HL-60 (cell line): ENCODE measurements around the gene XXYLT1.

Source experiments
- DNase-seq, 2 experiments: peaks; one replicate each; pipeline ENCODE4 v3.0.0-alpha.2; 2010 to 2020; ENCODE audit warnings: low read depth in 1 of 2, low spot score in 1 of 2
- H3K27ac ChIP-seq: fragments of 250-450 bp; sonication (Bioruptor Pico); replicated peaks from 2 replicates; pipeline ENCODE4 v1.5.1; 2020; ENCODE audit warnings: mild to moderate bottlenecking, moderate library complexity
- H3K27me3 ChIP-seq: fragments of 250-450 bp; sonication (Bioruptor Pico); 2 replicates; pipeline ENCODE4 v1.5.1; 2021; ENCODE audit warnings: mild to moderate bottlenecking, moderate library complexity; ENCODE audit not compliant: insufficient read depth, poor library complexity, severe bottlenecking
- H3K4me3 ChIP-seq: replicated peaks from 2 replicates; pipeline ENCODE4 v1.5.1; 2011; ENCODE audit warnings: mild to moderate bottlenecking, control low read depth, low read length; ENCODE audit not compliant: insufficient read depth
- CTCF ChIP-seq: IDR thresholded peaks from one replicate; pipeline ENCODE4 v1.5.1; 2011; ENCODE audit warnings: low read length, control low read depth, inconsistent platforms; ENCODE audit not compliant: insufficient read depth
- GABPA ChIP-seq: IDR thresholded peaks from 2 replicates; pipeline ENCODE4 v1.6.1; 2012; ENCODE audit warnings: low read depth
- POLR2AphosphoS5 ChIP-seq: IDR thresholded peaks from 2 replicates; pipeline ENCODE4 v1.6.1; 2012; ENCODE audit warnings: low read depth
- REST ChIP-seq: IDR thresholded peaks from 2 replicates; pipeline ENCODE4 v1.6.1; 2012; ENCODE audit warnings: low read depth; ENCODE audit not compliant: insufficient replicate concordance
- SPI1 ChIP-seq: IDR thresholded peaks from 2 replicates; pipeline ENCODE4 v1.6.1; 2012; ENCODE audit warnings: low read depth, mild to moderate bottlenecking, borderline replicate concordance

The XXYLT1 gene

GRCh38 chr3:195097331-195098255, 173.4 kb downstream of the XXYLT1 start:
- no peak overlapping the region for H3K27ac ChIP-seq
- TF ChIP-seq SPI1: no peak
- TF ChIP-seq REST: no peak
- no peak for TF ChIP-seq POLR2AphosphoS5
- TF ChIP-seq CTCF: no peak
- TF ChIP-seq GABPA: no peak
- DNase-seq: no peak

GRCh38 chr3:195096484-195097330, 174.3 kb downstream of the XXYLT1 start:
- TF ChIP-seq POLR2AphosphoS5: no peak
- no peak for TF ChIP-seq SPI1
- TF ChIP-seq CTCF: no peak
- TF ChIP-seq GABPA: no peak
- DNase-seq: no peak
- no peak overlapping the region for H3K27ac ChIP-seq
- no peak overlapping the region for H3K4me3 ChIP-seq
- H3K27me3 ChIP-seq: no peaks in the 10 kb centered on the region

More at GRCh38 chr3:195097331-195098255, 173.4 kb downstream of the XXYLT1 start:
- Histone ChIP-seq H3K27me3 (no peaks in the 10 kb centered on the region), H3K4me3 (no peak overlapping the region)

- H3K4me3 ChIP-seq: no peak overlapping the region
- no peaks in the 10 kb centered on the region for H3K27me3 ChIP-seq
- no peak for TF ChIP-seq REST
- TF ChIP-seq POLR2AphosphoS5: no peak
- no peak for TF ChIP-seq SPI1
- TF ChIP-seq GABPA: no peak
- TF ChIP-seq CTCF: no peak
- DNase-seq: no peak
- peak overlapping the region; percentile 18; the same call in 1 of the 2 replicates for H3K27ac ChIP-seq
Measured at GRCh38 chr3:195096053-195096452, 174.9 kb downstream of the XXYLT1 start.
